ENCODE data around the gene ST14. TPM values are rescaled to one million over a fixed set of nuclear protein-coding genes. Genes with fewer than 3 reads are reported as not detected.

ST14 gene
- total and polyA plus RNA-seq, 2 donors (not counting 3 experiments of a cell fraction or from before 2014, with no cell fraction given): 0.08 TPM; not detected in 1

DNA sequence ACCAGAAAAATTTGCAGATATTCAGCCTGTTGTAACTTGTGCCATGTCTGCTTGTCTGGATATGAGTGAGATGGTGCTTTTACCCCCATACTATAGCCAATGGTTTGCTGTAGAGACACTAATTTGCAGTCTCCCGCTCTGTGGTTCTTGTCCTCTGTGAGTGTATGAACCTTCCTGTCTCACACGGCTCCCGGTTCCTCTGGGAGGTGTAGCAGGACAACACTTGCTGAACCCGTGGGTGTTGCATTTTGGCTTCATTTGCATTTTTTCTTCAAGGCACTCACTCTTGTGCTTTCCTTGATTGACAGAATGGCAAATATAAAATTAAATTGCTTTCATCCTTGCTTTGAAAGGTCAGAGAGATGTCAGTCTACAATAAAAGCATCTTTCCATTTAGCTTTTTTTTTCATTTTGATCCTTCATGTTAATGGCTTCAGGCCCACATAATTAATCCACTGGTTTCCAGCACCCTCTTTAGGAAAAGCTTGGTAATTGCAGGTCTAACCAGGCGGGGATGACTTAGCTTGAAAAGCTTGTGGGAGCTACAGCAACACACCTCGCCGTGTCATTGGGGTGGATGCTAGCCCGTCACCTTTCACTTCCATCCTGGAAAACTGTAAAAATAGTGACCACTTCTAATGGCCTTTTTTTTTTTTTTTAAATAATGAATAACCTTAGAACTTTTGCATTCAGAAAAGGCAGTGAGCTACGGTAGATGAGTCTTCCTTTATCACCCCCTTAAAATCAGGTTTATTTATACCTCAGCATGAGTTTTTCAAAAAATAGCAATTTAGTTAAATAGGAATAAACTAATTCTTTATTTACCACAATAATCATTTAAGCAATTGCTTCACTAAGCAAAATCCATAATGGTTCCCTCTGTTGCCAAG, 27.4 kb upstream of the ST14 start:
- dilution Hi-C loops (cut with MboI; ENCODE audit: extremely low pct_ligation_motif_present, low sequenced_read_pairs): no loop called here
- H3K36me3 ChIP-seq (ENCODE audit: control insufficient read depth in 2 of 2, extremely low read depth in 1 of 2, insufficient read depth in 2 of 2, low read length in 2 of 2): peaks cover 45% of the 10 kb centered on the region in 2 experiments
- H3K27ac ChIP-seq (ENCODE audit: insufficient read depth, low read depth, low read length): no peak overlapping the region
- H3K27me3 ChIP-seq (ENCODE audit: control insufficient read depth in 2 of 2, insufficient read depth in 2 of 2, low read length in 2 of 2): no peaks in the 10 kb centered on the region
- BruUV-seq (replicated peaks): no TSS peak
- intact Hi-C loops (cut with micrococcal nuclease): loop anchor here (1.0 to 5.0 kb wide), 8 partner anchors 63 to 365 kb away; partner anchors contain the start of genes APLP2 and NFRKB
- no peaks in the 10 kb centered on the region for H3K4me1 ChIP-seq (ENCODE audit: control insufficient read depth, extremely low read depth, insufficient read depth, low read length)
- FAIRE-seq (peak; percentile 64), DNase-seq (ENCODE audit: low read depth, low spot score) (peak; percentile 83)
- H3K4me3 ChIP-seq (replicated peaks in 1 of 3; ENCODE audit: insufficient read depth in 1 of 3, low read depth in 1 of 3, low read length in 3 of 3): no peak overlapping the region
- no peak for TF ChIP-seq POLR2AphosphoS5 (IDR thresholded peaks at IDR 0.05; ENCODE audit: insufficient read depth, low read depth, low read length)
- TF ChIP-seq, protein P1, sequence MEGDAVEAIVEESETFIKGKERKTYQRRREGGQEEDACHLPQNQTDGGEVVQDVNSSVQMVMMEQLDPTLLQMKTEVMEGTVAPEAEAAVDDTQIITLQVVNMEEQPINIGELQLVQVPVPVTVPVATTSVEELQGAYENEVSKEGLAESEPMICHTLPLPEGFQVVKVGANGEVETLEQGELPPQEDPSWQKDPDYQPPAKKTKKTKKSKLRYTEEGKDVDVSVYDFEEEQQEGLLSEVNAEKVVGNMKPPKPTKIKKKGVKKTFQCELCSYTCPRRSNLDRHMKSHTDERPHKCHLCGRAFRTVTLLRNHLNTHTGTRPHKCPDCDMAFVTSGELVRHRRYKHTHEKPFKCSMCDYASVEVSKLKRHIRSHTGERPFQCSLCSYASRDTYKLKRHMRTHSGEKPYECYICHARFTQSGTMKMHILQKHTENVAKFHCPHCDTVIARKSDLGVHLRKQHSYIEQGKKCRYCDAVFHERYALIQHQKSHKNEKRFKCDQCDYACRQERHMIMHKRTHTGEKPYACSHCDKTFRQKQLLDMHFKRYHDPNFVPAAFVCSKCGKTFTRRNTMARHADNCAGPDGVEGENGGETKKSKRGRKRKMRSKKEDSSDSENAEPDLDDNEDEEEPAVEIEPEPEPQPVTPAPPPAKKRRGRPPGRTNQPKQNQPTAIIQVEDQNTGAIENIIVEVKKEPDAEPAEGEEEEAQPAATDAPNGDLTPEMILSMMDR (IDR thresholded peaks at IDR 0.05; ENCODE audit: extremely low read depth in 1 of 2, insufficient read depth in 1 of 2, low read depth in 1 of 2, low read length in 2 of 2): peak; percentile 67 to 84
- H3K9me3 ChIP-seq (replicated peaks; ENCODE audit: control insufficient read depth, insufficient read depth, low read length): no peaks in the 10 kb centered on the region
- no peak overlapping the region for H3K4me2 ChIP-seq (ENCODE audit: insufficient read depth, low read length)
- no peak overlapping the region for H3K9ac ChIP-seq (replicated peaks; ENCODE audit: extremely low read depth, insufficient read depth, low read length)
- peaks cover 13% of the 10 kb centered on the region for H3K79me2 ChIP-seq (ENCODE audit: control insufficient read depth, insufficient read depth, low read length)
- H4K20me1 ChIP-seq (replicated peaks; ENCODE audit: control insufficient read depth, extremely low read depth, insufficient read depth, low read length): no peaks in the 10 kb centered on the region
- H3K9me1 ChIP-seq (replicated peaks; ENCODE audit: control insufficient read depth, extremely low read depth, insufficient read depth, low read length): no peaks in the 10 kb centered on the region
- ChIA-PET POLR2A (interaction anchor here (0.5 to 1.6 kb wide), 9 partner anchors 8 to 250 kb away, joined by 3 to 15 read pairs (median 4); partner anchors contain the start of genes APLP2 and PRDM10), CTCF (interaction anchor here (0.6 to 12.8 kb wide), 68 partner anchors 8 to 364 kb away, joined by 3 to 399 read pairs (median 7); partner anchors contain the start of genes NFRKB and PRDM10)
- H2AFZ ChIP-seq (ENCODE audit: low read depth, low read length): no peak overlapping the region
